OCI-LY1 (cell line): ENCODE results near the gene UNC13C.

Experiments used
- H2AFZ ChIP-seq: fragments of 200-600 bp; sonication (generic), shearing (Covaris generic); 2 replicates; pipeline ENCODE4 v1.6.0; 2014; ENCODE audit warnings: antibody characterized with exemption, mild to moderate bottlenecking, low read length
- H3F3A ChIP-seq: fragments of 200-600 bp; sonication (generic), shearing (Covaris generic); 2 replicates; pipeline ENCODE4 v1.6.0; 2014; ENCODE audit warnings: mild to moderate bottlenecking, antibody characterized with exemption, low read length, moderate library complexity; ENCODE audit not compliant: insufficient read depth
- H3K27ac ChIP-seq: fragments of 200-600 bp; sonication (generic); 2 replicates; pipeline ENCODE4 v1.5.1; 2014; ENCODE audit warnings: low read length, mixed run types, mild to moderate bottlenecking, low read depth; ENCODE audit not compliant: poor library complexity, severe bottlenecking
- H3K27me3 ChIP-seq: fragments of 200-600 bp; sonication (generic); 2 replicates; pipeline ENCODE4 v1.6.0; 2014; ENCODE audit warnings: antibody characterized with exemption, mild to moderate bottlenecking, low read length, moderate library complexity; ENCODE audit not compliant: insufficient read depth
- H3K36me3 ChIP-seq: fragments of 200-600 bp; sonication (generic); 2 replicates; pipeline ENCODE4 v1.6.1; 2014; ENCODE audit warnings: mild to moderate bottlenecking, antibody characterized with exemption, low read length, moderate library complexity, mixed read lengths; ENCODE audit not compliant: insufficient read depth
- H3K4me1 ChIP-seq: fragments of 200-600 bp; sonication (generic); 2 replicates; pipeline ENCODE4 v1.5.1; 2014; ENCODE audit warnings: mild to moderate bottlenecking, low read length, moderate library complexity; ENCODE audit not compliant: insufficient read depth, severe bottlenecking
- H3K4me2 ChIP-seq: fragments of 200-600 bp; sonication (generic), shearing (Covaris generic); 2 replicates; pipeline ENCODE4 v1.6.1; 2014; ENCODE audit warnings: low read length
- H3K4me3 ChIP-seq: fragments of 200-600 bp; sonication (generic); 2 replicates; pipeline ENCODE4 v1.5.1; 2014; ENCODE audit warnings: low read length, low read depth, mild to moderate bottlenecking, mixed read lengths; ENCODE audit not compliant: poor library complexity, severe bottlenecking
- H3K79me2 ChIP-seq: fragments of 200-600 bp; shearing (Covaris generic); 2 replicates; pipeline ENCODE4 v1.6.1; 2016; ENCODE audit warnings: mixed run types, low read length, mixed read lengths; ENCODE audit not compliant: insufficient read depth
- H3K9ac ChIP-seq: fragments of 200-600 bp; sonication (generic), shearing (Covaris generic); 2 replicates; pipeline ENCODE4 v1.6.1; 2014; ENCODE audit warnings: mild to moderate bottlenecking, low read length, mixed read lengths
- H3K9me2 ChIP-seq: fragments of 200-600 bp; sonication (generic), shearing (Covaris generic); 2 replicates; pipeline ENCODE4 v1.6.1; 2014; ENCODE audit warnings: low read depth, mild to moderate bottlenecking, low read length, mixed read lengths
- H3K9me3 ChIP-seq: fragments of 200-600 bp; shearing (Covaris generic); 2 replicates; pipeline ENCODE4 v1.6.1; 2014; ENCODE audit warnings: low read length, mixed read lengths
- H4K20me1 ChIP-seq: fragments of 200-600 bp; sonication (generic), shearing (Covaris generic); 2 replicates; pipeline ENCODE4 v1.6.0; 2016; ENCODE audit warnings: mild to moderate bottlenecking, low read length; ENCODE audit not compliant: insufficient read depth
- CTCF ChIP-seq: fragments of 200-600 bp; sonication (generic), shearing (Covaris generic); IDR thresholded peaks from 2 replicates; pipeline ENCODE4 v1.5.1; 2017; ENCODE audit warnings: mild to moderate bottlenecking, antibody characterized with exemption, low read length, moderate library complexity, mixed read lengths
- EZH2 ChIP-seq: fragments of 200-600 bp; sonication (generic), shearing (Covaris generic); IDR thresholded peaks from 2 replicates; pipeline ENCODE4 v1.8.0; 2017; ENCODE audit warnings: borderline replicate concordance, mixed run types, mild to moderate bottlenecking, antibody characterized with exemption, low read length, moderate library complexity, mixed read lengths

Gene UNC13C

DNA sequence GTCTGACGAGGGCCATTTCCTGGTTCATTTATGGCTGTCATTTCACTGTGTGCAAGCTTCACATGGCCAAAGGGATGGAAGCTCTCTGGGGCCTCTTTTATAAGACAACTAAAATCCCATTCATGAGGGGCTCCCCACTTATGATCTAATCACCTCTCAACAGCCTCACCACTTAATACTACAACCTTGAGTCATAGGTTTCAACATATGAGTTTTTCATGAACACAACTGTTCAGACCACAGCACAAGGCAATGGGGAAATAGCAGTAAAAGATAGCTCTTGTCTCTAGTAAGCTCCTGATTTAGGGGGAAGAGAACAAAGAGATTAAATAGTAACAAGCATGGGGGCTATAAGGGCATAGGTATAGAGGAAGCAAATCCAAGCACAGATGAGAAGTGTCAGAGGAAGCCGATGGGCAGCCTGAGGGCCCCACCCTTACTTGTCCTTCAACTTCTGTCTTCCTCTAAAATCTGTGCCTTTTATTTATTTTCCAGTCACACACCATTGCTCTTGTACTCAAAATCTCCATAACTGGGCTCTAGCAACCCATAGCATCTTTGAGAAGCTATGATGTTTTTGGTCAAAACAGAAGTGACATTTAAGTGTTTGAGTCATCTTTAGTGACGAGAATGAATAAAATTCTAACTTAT is 329.1 kb downstream of the UNC13C start:
- H3F3A ChIP-seq = no peaks in the 10 kb centered on the region
- H3K9me2 ChIP-seq = no peaks in the 10 kb centered on the region
- H3K4me2 ChIP-seq = no peak overlapping the region
- H4K20me1 ChIP-seq = no peaks in the 10 kb centered on the region
- no peak overlapping the region for H2AFZ ChIP-seq
- H3K4me1 ChIP-seq = no peaks in the 10 kb centered on the region
- H3K9me3 ChIP-seq = no peaks in the 10 kb centered on the region
- no peaks in the 10 kb centered on the region for H3K27me3 ChIP-seq
- H3K4me3 ChIP-seq = no peak overlapping the region
- H3K36me3 ChIP-seq = no peaks in the 10 kb centered on the region
- H3K27ac ChIP-seq = no peak overlapping the region
- H3K9ac ChIP-seq = no peak overlapping the region
- TF ChIP-seq CTCF = no peak
- TF ChIP-seq EZH2 = no peak
- H3K79me2 ChIP-seq = no peaks in the 10 kb centered on the region

DNA sequence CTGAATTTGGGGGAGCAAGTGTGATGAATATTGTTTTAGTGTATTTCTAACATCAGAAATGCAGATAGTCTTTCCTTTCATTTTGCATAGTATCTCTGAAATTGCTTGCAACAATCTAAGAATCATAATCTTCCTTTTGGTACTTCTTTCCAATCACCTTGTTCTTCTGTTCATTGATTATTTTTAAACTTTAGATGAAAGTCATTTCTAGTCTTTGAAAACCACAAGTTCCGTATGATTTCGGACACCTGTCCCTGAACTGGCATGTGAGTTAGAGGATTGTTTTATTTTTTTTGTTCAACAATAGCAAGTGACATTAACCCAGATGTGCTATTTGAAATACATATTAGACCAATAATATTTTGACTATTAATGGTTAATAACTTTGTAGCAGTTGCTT is 329.7 kb downstream of the UNC13C start:
- Histone ChIP-seq H3K27ac (no peak overlapping the region), H3K4me2 (no peak overlapping the region)
- no peak for TF ChIP-seq EZH2
- no peak for TF ChIP-seq CTCF

GRCh38 chr15:54312528-54312927 is 334.3 kb downstream of the UNC13C start:
- Histone ChIP-seq H3K4me2 (no peak overlapping the region), H3K4me1 (no peaks in the 10 kb centered on the region), H3F3A (no peaks in the 10 kb centered on the region), H3K9ac (no peak overlapping the region), H3K27ac (no peak overlapping the region), H4K20me1 (no peaks in the 10 kb centered on the region), H2AFZ (no peak overlapping the region), H3K4me3 (no peak overlapping the region), H3K9me3 (no peaks in the 10 kb centered on the region), H3K27me3 (no peaks in the 10 kb centered on the region), H3K79me2 (no peaks in the 10 kb centered on the region), H3K36me3 (no peaks in the 10 kb centered on the region), H3K9me2 (no peaks in the 10 kb centered on the region)
- TF ChIP-seq EZH2 (no peak), CTCF (no peak)

More for the DNA sequence above, 329.7 kb downstream of the UNC13C start:
- H3K36me3 ChIP-seq = no peaks in the 10 kb centered on the region
- no peak overlapping the region for H3K4me3 ChIP-seq
- no peak overlapping the region for H2AFZ ChIP-seq
- no peaks in the 10 kb centered on the region for H3K27me3 ChIP-seq
- H3F3A ChIP-seq = no peaks in the 10 kb centered on the region
- H3K9me2 ChIP-seq = no peaks in the 10 kb centered on the region
- no peak overlapping the region for H3K9ac ChIP-seq
- H3K9me3 ChIP-seq = no peaks in the 10 kb centered on the region
- no peaks in the 10 kb centered on the region for H4K20me1 ChIP-seq
- H3K79me2 ChIP-seq = no peaks in the 10 kb centered on the region
- no peaks in the 10 kb centered on the region for H3K4me1 ChIP-seq
